Loucy (cell line): Measurements from ENCODE around the gene HNRNPH2.

Experiments used
- H2AFZ ChIP-seq: fragments of 200-600 bp; sonication (generic); 2 replicates; pipeline ENCODE4 v1.6.0; 2016; ENCODE audit warnings: antibody characterized with exemption, mild to moderate bottlenecking, low read length, moderate library complexity
- H3F3A ChIP-seq: fragments of 200-600 bp; 2 replicates; pipeline ENCODE4 v1.6.0; 2016; ENCODE audit warnings: antibody characterized with exemption, low read depth, mild to moderate bottlenecking
- H3K27me3 ChIP-seq: fragments of 200-600 bp; sonication (generic); 2 replicates; pipeline ENCODE4 v1.6.1; 2014; ENCODE audit warnings: low read length, mild to moderate bottlenecking; ENCODE audit not compliant: insufficient read depth, poor library complexity, severe bottlenecking
- H3K36me3 ChIP-seq: fragments of 200-600 bp; sonication (generic); 2 replicates; pipeline ENCODE4 v1.6.1; 2016; ENCODE audit warnings: low read length; ENCODE audit not compliant: insufficient read depth
- H3K4me1 ChIP-seq: fragments of 200-600 bp; sonication (generic); 2 replicates; pipeline ENCODE4 v1.5.1; 2014; ENCODE audit warnings: low read length, mild to moderate bottlenecking; ENCODE audit not compliant: insufficient read depth, poor library complexity, severe bottlenecking
- H3K4me2 ChIP-seq: fragments of 200-600 bp; sonication (generic); 2 replicates; pipeline ENCODE4 v1.6.0; 2014; ENCODE audit warnings: antibody characterized with exemption, low read length, low read depth, mild to moderate bottlenecking; ENCODE audit not compliant: poor library complexity, severe bottlenecking
- H3K4me3 ChIP-seq: fragments of 200-600 bp; sonication (generic); 2 replicates; pipeline ENCODE4 v1.5.1; 2014; ENCODE audit warnings: low read length, mild to moderate bottlenecking, mixed read lengths; ENCODE audit not compliant: poor library complexity, severe bottlenecking
- H3K79me2 ChIP-seq: fragments of 200-600 bp; sonication (generic); 2 replicates; pipeline ENCODE4 v1.6.1; 2014; ENCODE audit warnings: low read length; ENCODE audit not compliant: insufficient read depth
- H3K9ac ChIP-seq: fragments of 200-600 bp; sonication (generic); 2 replicates; pipeline ENCODE4 v1.6.0; 2014; ENCODE audit warnings: mild to moderate bottlenecking, low read depth, low read length, moderate library complexity; ENCODE audit not compliant: poor library complexity, severe bottlenecking
- H3K9me2 ChIP-seq: fragments of 200-600 bp; sonication (generic); replicated peaks from 2 replicates; pipeline ENCODE4 v1.6.1; 2016; ENCODE audit warnings: low read depth, low read length, mixed read lengths
- H3K9me3 ChIP-seq: fragments of 200-600 bp; sonication (generic); 2 replicates; pipeline ENCODE4 v1.6.1; 2014; ENCODE audit warnings: mild to moderate bottlenecking, antibody characterized with exemption, low read length, low read depth; ENCODE audit not compliant: insufficient read depth
- H4K20me1 ChIP-seq: fragments of 200-600 bp; sonication (generic); 2 replicates; pipeline ENCODE4 v1.6.0; 2014; ENCODE audit warnings: antibody characterized with exemption, low read length, mild to moderate bottlenecking; ENCODE audit not compliant: insufficient read depth, poor library complexity, severe bottlenecking
- CTCF ChIP-seq: fragments of 200-600 bp; sonication (generic); conservative IDR thresholded peaks from 2 replicates; pipeline ENCODE4 v1.5.1; 2014; ENCODE audit warnings: mild to moderate bottlenecking, antibody characterized with exemption, low read length
- EZH2phosphoT487 ChIP-seq: fragments of 200-600 bp; IDR thresholded peaks from 2 replicates; pipeline ENCODE4 v1.6.1; 2018; ENCODE audit warnings: antibody characterized with exemption, mild to moderate bottlenecking, moderate library complexity, borderline replicate concordance

HNRNPH2 gene

GRCh38 chrX:101442085-101442484 is 34.1 kb downstream of the HNRNPH2 start:
- Histone ChIP-seq H3K9ac (no peak overlapping the region), H3K9me3 (no peaks in the 10 kb centered on the region), H3K79me2 (no peaks in the 10 kb centered on the region)

GRCh38 chrX:101449279-101449678 is 41.3 kb downstream of the HNRNPH2 start:
- Histone ChIP-seq H3K4me1 (no peaks in the 10 kb centered on the region), H3K4me2 (no peak overlapping the region), H3K27me3 (no peaks in the 10 kb centered on the region), H3K9me3 (no peaks in the 10 kb centered on the region), H3K79me2 (no peaks in the 10 kb centered on the region), H3K9ac (no peak overlapping the region), H3K9me2 (no peaks in the 10 kb centered on the region), H2AFZ (no peak overlapping the region), H4K20me1 (no peaks in the 10 kb centered on the region), H3K36me3 (no peaks in the 10 kb centered on the region), H3F3A (no peaks in the 10 kb centered on the region), H3K4me3 (no peak overlapping the region)
- no peak for TF ChIP-seq CTCF
- TF ChIP-seq EZH2phosphoT487 = no peak

More at GRCh38 chrX:101442085-101442484, 34.1 kb downstream of the HNRNPH2 start:
- Histone ChIP-seq H3K4me3 (no peak overlapping the region), H2AFZ (no peak overlapping the region), H4K20me1 (no peaks in the 10 kb centered on the region), H3K4me2 (no peak overlapping the region), H3K27me3 (no peaks in the 10 kb centered on the region), H3K4me1 (no peaks in the 10 kb centered on the region), H3K9me2 (no peaks in the 10 kb centered on the region), H3K36me3 (no peaks in the 10 kb centered on the region), H3F3A (no peaks in the 10 kb centered on the region)
- TF ChIP-seq CTCF = no peak

GRCh38 chrX:101450085-101450484 is 42.1 kb downstream of the HNRNPH2 start:
- no peak overlapping the region for H3K9ac ChIP-seq
- H3K4me3 ChIP-seq = no peak overlapping the region
- H4K20me1 ChIP-seq = no peaks in the 10 kb centered on the region
- no peaks in the 10 kb centered on the region for H3F3A ChIP-seq
- no peaks in the 10 kb centered on the region for H3K79me2 ChIP-seq
- no peaks in the 10 kb centered on the region for H3K9me2 ChIP-seq
- H3K36me3 ChIP-seq = no peaks in the 10 kb centered on the region
- H2AFZ ChIP-seq = no peak overlapping the region
- no peaks in the 10 kb centered on the region for H3K9me3 ChIP-seq
- TF ChIP-seq CTCF (no peak), EZH2phosphoT487 (no peak)
- H3K4me2 ChIP-seq = no peak overlapping the region
- no peaks in the 10 kb centered on the region for H3K4me1 ChIP-seq
- no peaks in the 10 kb centered on the region for H3K27me3 ChIP-seq
